GM23338 (cell line): ENCODE measurements around the gene EXOC6. TPM values are rescaled to one million over a fixed set of nuclear protein-coding genes. Genes with fewer than 3 reads are reported as not detected.
A peak's percentile ranks its signal among the peaks of the same experiment; 100 is the strongest.

Experiments
- ATAC-seq: fragments of 200-7000 bp; cut with Tn5 transposase; 3 replicates; pipeline ENCODE4 v1.9.1; 2020
- DNase-seq: peaks from one replicate; pipeline ENCODE4 v3.0.0-alpha.2; 2015; ENCODE audit warnings: low spot score
- H2AFZ ChIP-seq: fragments of 200-600 bp; sonication (generic); 2 replicates; pipeline ENCODE4 v1.8.0; 2016; ENCODE audit warnings: antibody characterized with exemption, mild to moderate bottlenecking, moderate library complexity
- H3F3A ChIP-seq: fragments of 200-600 bp; sonication (generic); replicated peaks from 2 replicates; pipeline ENCODE4 v1.8.0; 2017; ENCODE audit warnings: antibody characterized with exemption, mixed run types, low read depth
- H3K27ac ChIP-seq: fragments of 200-600 bp; sonication (generic); 2 replicates; pipeline ENCODE4 v1.6.1; 2016; ENCODE audit warnings: low read depth
- H3K27me3 ChIP-seq: fragments of 200-600 bp; sonication (generic); 2 replicates; pipeline ENCODE4 v1.8.0; 2016; ENCODE audit warnings: mild to moderate bottlenecking, mixed run types, moderate library complexity; ENCODE audit not compliant: insufficient read depth
- H3K36me3 ChIP-seq: fragments of 200-600 bp; sonication (generic); 2 replicates; pipeline ENCODE4 v1.8.0; 2016; ENCODE audit warnings: mild to moderate bottlenecking; ENCODE audit not compliant: insufficient read depth
- H3K4me1 ChIP-seq: fragments of 200-600 bp; sonication (generic); 2 replicates; pipeline ENCODE4 v1.8.0; 2016; ENCODE audit warnings: mild to moderate bottlenecking, moderate library complexity; ENCODE audit not compliant: insufficient read depth
- H3K4me2 ChIP-seq: fragments of 200-600 bp; sonication (generic); 2 replicates; pipeline ENCODE4 v1.7.1; 2017; ENCODE audit warnings: mixed run types
- H3K4me3 ChIP-seq: fragments of 200-600 bp; sonication (generic); 2 replicates; pipeline ENCODE4 v1.6.1; 2016; ENCODE audit warnings: mixed run types
- H3K79me2 ChIP-seq: fragments of 200-600 bp; sonication (generic); replicated peaks from 2 replicates; pipeline ENCODE4 v1.8.0; 2017; ENCODE audit warnings: mild to moderate bottlenecking; ENCODE audit not compliant: insufficient read depth
- H3K9me2 ChIP-seq: fragments of 200-600 bp; sonication (generic); 2 replicates; pipeline ENCODE4 v1.8.0; 2017; ENCODE audit not compliant: insufficient read depth
- H4K20me1 ChIP-seq: fragments of 200-600 bp; sonication (generic); replicated peaks from 2 replicates; pipeline ENCODE4 v1.8.0; 2017; ENCODE audit warnings: mild to moderate bottlenecking; ENCODE audit not compliant: insufficient read depth
- H3K27ac Mint-ChIP-seq: 2 replicates; pipeline ENCODE4 v1.8.0; 2020; ENCODE audit warnings: inconsistent platforms, mild to moderate bottlenecking, moderate library complexity, mixed read lengths
- H3K27me3 Mint-ChIP-seq: 3 replicates; pipeline ENCODE4 v1.8.0; 2022; ENCODE audit warnings: low read depth, mild to moderate bottlenecking, moderate library complexity, mixed read lengths, inconsistent platforms; ENCODE audit not compliant: insufficient read depth, poor library complexity
- H3K36me3 Mint-ChIP-seq: 3 replicates; pipeline ENCODE4 v1.8.0; 2021; ENCODE audit warnings: low read depth, mild to moderate bottlenecking, inconsistent platforms, moderate library complexity, mixed read lengths
- H3K4me1 Mint-ChIP-seq: 3 replicates; pipeline ENCODE4 v1.8.0; 2020; ENCODE audit warnings: mild to moderate bottlenecking, inconsistent platforms, mixed read lengths
- H3K4me3 Mint-ChIP-seq: 3 replicates; pipeline ENCODE4 v1.8.0; 2021; ENCODE audit warnings: moderate library complexity, mild to moderate bottlenecking, inconsistent platforms, mixed read lengths
- H3K9me3 Mint-ChIP-seq: 3 replicates; pipeline ENCODE4 v1.8.0; 2020; ENCODE audit warnings: moderate library complexity, mild to moderate bottlenecking, inconsistent platforms, mixed read lengths
- EZH2 ChIP-seq: fragments of 200-600 bp; sonication (generic); IDR thresholded peaks from one replicate; pipeline ENCODE4 v1.8.0; 2017; ENCODE audit warnings: antibody characterized with exemption, mild to moderate bottlenecking, low read depth; ENCODE audit not compliant: unreplicated experiment
- EZH2phosphoT487 ChIP-seq: fragments of 200-600 bp; sonication (generic); IDR thresholded peaks from one replicate; pipeline ENCODE4 v1.8.1; 2018; ENCODE audit warnings: antibody characterized with exemption; ENCODE audit not compliant: unreplicated experiment
- POLR2AphosphoS5 ChIP-seq: IDR thresholded peaks from 2 replicates; pipeline ENCODE4 v1.6.1; 2016; ENCODE audit warnings: antibody characterized with exemption, low read depth
- STAT1 ChIP-seq: IDR thresholded peaks from one replicate; pipeline ENCODE4 v1.6.1; 2016; ENCODE audit warnings: antibody characterized with exemption; ENCODE audit not compliant: unreplicated experiment
- ZNF114 ChIP-seq: fragments of 250-450 bp; sonication (Bioruptor Pico); IDR thresholded peaks from 2 replicates; pipeline ENCODE4 v1.5.0; 2020; ENCODE audit warnings: mild to moderate bottlenecking, moderate library complexity
- polyA plus RNA-seq: library from polyadenylated mRNA; unstranded; fragments of >200 nt; fragmentation: Nextera tagmentation; extraction: Ambion mirVana; gene quantifications from 2 replicates; pipeline ENCODE4 v1.2.1, GENCODE V29; 2016
- total RNA-seq: library from RNA; depleted of rRNA; stranded (reverse); fragments of >200 nt; shearing (Covaris generic); gene quantifications from 2 replicates; pipeline ENCODE4 v1.2.3, GENCODE V29; 2014
- TF ChIP-seq, protein P1 (sequence below): IDR thresholded peaks from 2 replicates; pipeline ENCODE4 v1.6.1; 2016; ENCODE audit warnings: antibody characterized with exemption
- TF ChIP-seq, protein P2 (sequence below): fragments of 250-450 bp; sonication (Bioruptor Pico); IDR thresholded peaks from 2 replicates; pipeline ENCODE4 v1.5.0; 2020; ENCODE audit warnings: mild to moderate bottlenecking, moderate library complexity

Gene EXOC6
- total and polyA plus RNA-seq, 2 experiments from 2014 or later, result 5.0 to 6.0 TPM

- TF ChIP-seq EZH2phosphoT487, result peak; percentile 32
- TF ChIP-seq EZH2, result peak; percentile 97
- no peak for TF ChIP-seq POLR2AphosphoS5
- Mint-ChIP-seq H3K9me3 (no peaks in the 10 kb centered on the region; the same call in 2 of the 3 replicates), H3K27ac (no peak overlapping the region), H3K4me1 (peaks cover 43% of the 10 kb centered on the region), H3K36me3 (no peaks in the 10 kb centered on the region; the same call in 2 of the 3 replicates), H3K4me3 (peak overlapping the region; percentile 54), H3K27me3 (peaks cover 97% of the 10 kb centered on the region)
- peak overlapping the region; percentile 84 for H2AFZ ChIP-seq
- H3K27me3 ChIP-seq, result peaks cover 100% of the 10 kb centered on the region
- H3F3A ChIP-seq, result peaks cover 27% of the 10 kb centered on the region
- DNase-seq (no peak), ATAC-seq (no peak; the same call in 2 of the 3 replicates)
- H3K4me2 ChIP-seq, result peak overlapping the region; percentile 89
- H4K20me1 ChIP-seq, result peaks cover 12% of the 10 kb centered on the region
- no peaks in the 10 kb centered on the region for H3K9me2 ChIP-seq
- H3K79me2 ChIP-seq, result no peaks in the 10 kb centered on the region
- no peaks in the 10 kb centered on the region for H3K36me3 ChIP-seq
- no peak overlapping the region for H3K27ac ChIP-seq
- peaks cover 38% of the 10 kb centered on the region for H3K4me1 ChIP-seq
- H3K4me3 ChIP-seq, result peak overlapping the region; percentile 63
Measured at GRCh38 chr10:93063144-93063976, 215.0 kb downstream of the EXOC6 start.

GRCh38 chr10:93063977-93064660 is 215.8 kb downstream of the EXOC6 start:
- peaks cover 48% of the 10 kb centered on the region for H3K4me1 Mint-ChIP-seq
- H3K27me3 Mint-ChIP-seq, result peaks cover 98% of the 10 kb centered on the region
- peaks cover 30% of the 10 kb centered on the region for H3F3A ChIP-seq
- H3K4me3 ChIP-seq, result 0 out of 2 replicates have a peak overlapping the region, but pooled peaks have one; percentile 63
- no peaks in the 10 kb centered on the region for H3K9me2 ChIP-seq
- H4K20me1 ChIP-seq, result peaks cover 12% of the 10 kb centered on the region
- peak overlapping the region; percentile 54; the same call in 2 of the 3 replicates for H3K4me3 Mint-ChIP-seq
- H3K4me1 ChIP-seq, result peaks cover 39% of the 10 kb centered on the region
- no peak overlapping the region for H3K27ac Mint-ChIP-seq
- H3K36me3 ChIP-seq, result no peaks in the 10 kb centered on the region
- no peaks in the 10 kb centered on the region; the same call in 2 of the 3 replicates for H3K36me3 Mint-ChIP-seq
- H3K27ac ChIP-seq, result no peak overlapping the region
- no peaks in the 10 kb centered on the region; the same call in 2 of the 3 replicates for H3K9me3 Mint-ChIP-seq
- peaks cover 100% of the 10 kb centered on the region for H3K27me3 ChIP-seq
- no peak for DNase-seq
- no peak for ATAC-seq
- no peak for TF ChIP-seq EZH2phosphoT487
- TF ChIP-seq ZNF114, result no peak
- no peak for TF ChIP-seq STAT1
- TF ChIP-seq, protein P1, sequence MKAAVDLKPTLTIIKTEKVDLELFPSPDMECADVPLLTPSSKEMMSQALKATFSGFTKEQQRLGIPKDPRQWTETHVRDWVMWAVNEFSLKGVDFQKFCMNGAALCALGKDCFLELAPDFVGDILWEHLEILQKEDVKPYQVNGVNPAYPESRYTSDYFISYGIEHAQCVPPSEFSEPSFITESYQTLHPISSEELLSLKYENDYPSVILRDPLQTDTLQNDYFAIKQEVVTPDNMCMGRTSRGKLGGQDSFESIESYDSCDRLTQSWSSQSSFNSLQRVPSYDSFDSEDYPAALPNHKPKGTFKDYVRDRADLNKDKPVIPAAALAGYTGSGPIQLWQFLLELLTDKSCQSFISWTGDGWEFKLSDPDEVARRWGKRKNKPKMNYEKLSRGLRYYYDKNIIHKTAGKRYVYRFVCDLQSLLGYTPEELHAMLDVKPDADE, result no peak
- TF ChIP-seq, protein P2, sequence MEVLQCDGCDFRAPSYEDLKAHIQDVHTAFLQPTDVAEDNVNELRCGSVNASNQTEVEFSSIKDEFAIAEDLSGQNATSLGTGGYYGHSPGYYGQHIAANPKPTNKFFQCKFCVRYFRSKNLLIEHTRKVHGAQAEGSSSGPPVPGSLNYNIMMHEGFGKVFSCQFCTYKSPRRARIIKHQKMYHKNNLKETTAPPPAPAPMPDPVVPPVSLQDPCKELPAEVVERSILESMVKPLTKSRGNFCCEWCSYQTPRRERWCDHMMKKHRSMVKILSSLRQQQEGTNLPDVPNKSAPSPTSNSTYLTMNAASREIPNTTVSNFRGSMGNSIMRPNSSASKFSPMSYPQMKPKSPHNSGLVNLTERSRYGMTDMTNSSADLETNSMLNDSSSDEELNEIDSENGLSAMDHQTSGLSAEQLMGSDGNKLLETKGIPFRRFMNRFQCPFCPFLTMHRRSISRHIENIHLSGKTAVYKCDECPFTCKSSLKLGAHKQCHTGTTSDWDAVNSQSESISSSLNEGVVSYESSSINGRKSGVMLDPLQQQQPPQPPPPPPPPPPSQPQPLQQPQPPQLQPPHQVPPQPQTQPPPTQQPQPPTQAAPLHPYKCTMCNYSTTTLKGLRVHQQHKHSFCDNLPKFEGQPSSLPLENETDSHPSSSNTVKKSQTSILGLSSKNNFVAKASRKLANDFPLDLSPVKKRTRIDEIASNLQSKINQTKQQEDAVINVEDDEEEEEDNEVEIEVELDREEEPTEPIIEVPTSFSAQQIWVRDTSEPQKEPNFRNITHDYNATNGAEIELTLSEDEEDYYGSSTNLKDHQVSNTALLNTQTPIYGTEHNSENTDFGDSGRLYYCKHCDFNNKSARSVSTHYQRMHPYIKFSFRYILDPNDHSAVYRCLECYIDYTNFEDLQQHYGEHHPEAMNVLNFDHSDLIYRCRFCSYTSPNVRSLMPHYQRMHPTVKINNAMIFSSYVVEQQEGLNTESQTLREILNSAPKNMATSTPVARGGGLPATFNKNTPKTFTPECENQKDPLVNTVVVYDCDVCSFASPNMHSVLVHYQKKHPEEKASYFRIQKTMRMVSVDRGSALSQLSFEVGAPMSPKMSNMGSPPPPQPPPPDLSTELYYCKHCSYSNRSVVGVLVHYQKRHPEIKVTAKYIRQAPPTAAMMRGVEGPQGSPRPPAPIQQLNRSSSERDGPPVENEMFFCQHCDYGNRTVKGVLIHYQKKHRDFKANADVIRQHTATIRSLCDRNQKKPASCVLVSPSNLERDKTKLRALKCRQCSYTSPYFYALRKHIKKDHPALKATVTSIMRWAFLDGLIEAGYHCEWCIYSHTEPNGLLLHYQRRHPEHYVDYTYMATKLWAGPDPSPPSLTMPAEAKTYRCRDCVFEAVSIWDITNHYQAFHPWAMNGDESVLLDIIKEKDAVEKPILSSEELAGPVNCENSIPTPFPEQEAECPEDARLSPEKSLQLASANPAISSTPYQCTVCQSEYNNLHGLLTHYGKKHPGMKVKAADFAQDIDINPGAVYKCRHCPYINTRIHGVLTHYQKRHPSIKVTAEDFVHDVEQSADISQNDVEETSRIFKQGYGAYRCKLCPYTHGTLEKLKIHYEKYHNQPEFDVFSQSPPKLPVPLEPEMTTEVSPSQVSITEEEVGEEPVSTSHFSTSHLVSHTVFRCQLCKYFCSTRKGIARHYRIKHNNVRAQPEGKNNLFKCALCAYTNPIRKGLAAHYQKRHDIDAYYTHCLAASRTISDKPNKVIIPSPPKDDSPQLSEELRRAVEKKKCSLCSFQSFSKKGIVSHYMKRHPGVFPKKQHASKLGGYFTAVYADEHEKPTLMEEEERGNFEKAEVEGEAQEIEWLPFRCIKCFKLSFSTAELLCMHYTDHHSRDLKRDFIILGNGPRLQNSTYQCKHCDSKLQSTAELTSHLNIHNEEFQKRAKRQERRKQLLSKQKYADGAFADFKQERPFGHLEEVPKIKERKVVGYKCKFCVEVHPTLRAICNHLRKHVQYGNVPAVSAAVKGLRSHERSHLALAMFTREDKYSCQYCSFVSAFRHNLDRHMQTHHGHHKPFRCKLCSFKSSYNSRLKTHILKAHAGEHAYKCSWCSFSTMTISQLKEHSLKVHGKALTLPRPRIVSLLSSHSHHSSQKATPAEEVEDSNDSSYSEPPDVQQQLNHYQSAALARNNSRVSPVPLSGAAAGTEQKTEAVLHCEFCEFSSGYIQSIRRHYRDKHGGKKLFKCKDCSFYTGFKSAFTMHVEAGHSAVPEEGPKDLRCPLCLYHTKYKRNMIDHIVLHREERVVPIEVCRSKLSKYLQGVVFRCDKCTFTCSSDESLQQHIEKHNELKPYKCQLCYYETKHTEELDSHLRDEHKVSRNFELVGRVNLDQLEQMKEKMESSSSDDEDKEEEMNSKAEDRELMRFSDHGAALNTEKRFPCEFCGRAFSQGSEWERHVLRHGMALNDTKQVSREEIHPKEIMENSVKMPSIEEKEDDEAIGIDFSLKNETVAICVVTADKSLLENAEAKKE, result no peak
- no peak overlapping the region for H3K4me2 ChIP-seq
- no peak overlapping the region for H2AFZ ChIP-seq
- no peaks in the 10 kb centered on the region for H3K79me2 ChIP-seq
